GM13976 (cell line): ENCODE results near the gene ACTL6A.
"Not testable (repeated sequence)": the region's sequence is repeated elsewhere in the genome, so short reads cannot be mapped to it uniquely, and the experiment has no call there.

Source experiments
- DNase-seq: peaks from one replicate; pipeline ENCODE4 v3.0.0; 2012; ENCODE audit warnings: low spot score
- in situ Hi-C: fragments of 300-500 bp; cut with MboI; formaldehyde crosslinking; loops from one replicate; pipeline ENCODE4 v1.12.0; 2022; ENCODE audit warnings: low sequenced_read_pairs, mixed read lengths, inconsistent platforms; ENCODE audit not compliant: unreplicated experiment
- TF ChIP-seq, protein P1 (sequence below): IDR thresholded peaks from 2 replicates; pipeline ENCODE4 v1.5.1; 2012; ENCODE audit warnings: borderline replicate concordance, mild to moderate bottlenecking; ENCODE audit not compliant: insufficient read depth; ENCODE audit errors: extremely low read depth, missing control alignments, control extremely low read depth

Gene ACTL6A

DNA sequence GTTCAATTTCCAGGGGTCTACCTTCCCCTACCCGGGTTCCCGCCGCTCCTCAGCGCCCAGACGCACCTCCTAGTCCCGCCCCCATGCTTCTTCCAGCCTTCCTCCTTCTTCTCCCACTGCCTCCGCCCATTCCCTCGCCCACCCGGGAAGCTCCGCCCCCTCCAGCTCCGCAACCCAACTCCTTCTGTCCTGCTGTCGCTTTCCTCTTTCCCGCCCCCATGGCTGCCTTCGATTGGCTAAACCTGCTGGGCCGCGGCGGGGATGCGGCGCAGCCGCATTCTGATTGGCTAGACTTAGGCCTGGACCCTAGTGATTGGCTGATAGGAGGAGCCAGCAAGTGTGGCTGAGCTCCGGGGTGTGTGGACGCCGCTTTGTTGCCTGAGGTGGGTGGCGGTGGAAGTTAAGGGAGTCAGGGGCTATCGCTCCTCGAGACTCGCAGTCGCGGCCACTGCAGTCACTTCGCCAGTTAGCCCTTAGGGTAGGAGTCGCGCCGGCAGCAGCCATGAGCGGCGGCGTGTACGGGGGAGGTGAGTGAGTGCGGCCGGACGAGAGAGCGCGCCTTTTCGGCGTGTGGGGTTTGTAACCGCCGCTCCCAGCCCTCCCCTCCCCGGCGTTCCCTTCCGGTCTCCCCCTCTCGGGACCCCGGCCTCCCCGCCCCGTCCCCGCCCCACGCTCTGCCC lies at the start of gene ACTL6A:
ACTL6A (plus strand) TSS at position 336 of the 680 bp plus-strand sequence; CDS start at position 503, 167 bp downstream.
- in situ Hi-C loops, result loop anchor here (10.0 to 25.0 kb wide), 3 partner anchors 150 to 550 kb away; no protein-coding TSS in a partner anchor
- peak; percentile 98 for DNase-seq
- TF ChIP-seq, protein P1, sequence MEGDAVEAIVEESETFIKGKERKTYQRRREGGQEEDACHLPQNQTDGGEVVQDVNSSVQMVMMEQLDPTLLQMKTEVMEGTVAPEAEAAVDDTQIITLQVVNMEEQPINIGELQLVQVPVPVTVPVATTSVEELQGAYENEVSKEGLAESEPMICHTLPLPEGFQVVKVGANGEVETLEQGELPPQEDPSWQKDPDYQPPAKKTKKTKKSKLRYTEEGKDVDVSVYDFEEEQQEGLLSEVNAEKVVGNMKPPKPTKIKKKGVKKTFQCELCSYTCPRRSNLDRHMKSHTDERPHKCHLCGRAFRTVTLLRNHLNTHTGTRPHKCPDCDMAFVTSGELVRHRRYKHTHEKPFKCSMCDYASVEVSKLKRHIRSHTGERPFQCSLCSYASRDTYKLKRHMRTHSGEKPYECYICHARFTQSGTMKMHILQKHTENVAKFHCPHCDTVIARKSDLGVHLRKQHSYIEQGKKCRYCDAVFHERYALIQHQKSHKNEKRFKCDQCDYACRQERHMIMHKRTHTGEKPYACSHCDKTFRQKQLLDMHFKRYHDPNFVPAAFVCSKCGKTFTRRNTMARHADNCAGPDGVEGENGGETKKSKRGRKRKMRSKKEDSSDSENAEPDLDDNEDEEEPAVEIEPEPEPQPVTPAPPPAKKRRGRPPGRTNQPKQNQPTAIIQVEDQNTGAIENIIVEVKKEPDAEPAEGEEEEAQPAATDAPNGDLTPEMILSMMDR, result no peak

DNA sequence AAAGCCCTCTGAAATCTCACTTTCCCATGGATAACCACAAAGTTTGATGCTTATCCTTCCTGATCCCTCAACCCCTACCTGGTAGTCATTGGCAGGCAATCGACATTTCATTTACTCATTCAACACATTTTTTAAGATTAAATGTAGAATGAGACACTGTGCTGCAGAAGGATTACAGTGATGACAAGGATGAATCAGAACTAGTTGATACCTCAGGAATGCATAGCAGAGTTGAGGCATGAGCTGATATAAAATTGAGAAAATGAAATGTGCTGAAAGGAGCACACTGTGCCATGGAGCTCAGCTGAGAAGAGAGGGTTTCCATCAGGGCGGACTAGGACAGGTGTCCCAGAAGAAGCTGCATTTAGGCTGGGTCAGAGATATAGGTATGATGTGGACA lies 48.9 kb upstream of the ACTL6A start:
- in situ Hi-C loops, result no loop called here
- TF ChIP-seq, protein P1, result no peak
- DNase-seq, result no peak

DNA sequence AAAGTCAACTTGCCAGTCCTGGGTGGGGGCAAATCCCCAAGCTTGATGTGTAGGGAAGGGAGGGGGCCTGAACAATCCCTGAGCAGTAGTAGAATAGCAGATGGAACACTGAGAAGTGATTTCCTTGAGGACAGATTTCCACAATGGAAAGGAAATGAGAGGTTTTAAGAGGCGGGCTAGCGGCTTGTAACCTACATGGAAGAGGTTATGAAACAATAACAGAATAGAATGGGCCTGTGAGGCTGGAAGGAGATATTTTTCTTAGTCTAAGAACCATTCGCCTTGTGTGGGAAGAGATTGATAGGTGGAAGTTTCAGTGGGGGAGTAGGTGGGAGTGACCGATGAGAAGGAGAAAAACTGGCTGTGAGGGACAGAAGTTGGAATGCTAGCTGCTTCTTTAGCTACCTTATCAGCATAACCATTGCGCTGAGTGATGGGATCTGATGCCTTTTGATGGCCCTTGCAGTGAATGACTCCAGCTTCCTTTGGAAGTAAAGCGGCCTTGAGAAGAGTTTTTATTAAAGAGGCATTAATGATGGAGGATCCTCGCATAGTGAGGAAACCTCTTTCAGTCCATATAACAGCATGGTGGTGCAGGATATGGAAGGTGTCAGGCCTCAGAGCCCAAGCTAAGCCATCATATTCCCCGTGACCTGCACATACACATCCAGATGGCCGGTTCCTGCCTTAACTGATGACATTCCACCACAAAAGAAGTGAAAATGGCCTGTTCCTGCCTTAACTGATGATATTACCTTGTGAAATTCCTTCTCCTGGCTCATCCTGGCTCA lies 46.1 kb upstream of the ACTL6A start:
- DNase-seq, in situ Hi-C loops: not testable (repeated sequence)

DNA sequence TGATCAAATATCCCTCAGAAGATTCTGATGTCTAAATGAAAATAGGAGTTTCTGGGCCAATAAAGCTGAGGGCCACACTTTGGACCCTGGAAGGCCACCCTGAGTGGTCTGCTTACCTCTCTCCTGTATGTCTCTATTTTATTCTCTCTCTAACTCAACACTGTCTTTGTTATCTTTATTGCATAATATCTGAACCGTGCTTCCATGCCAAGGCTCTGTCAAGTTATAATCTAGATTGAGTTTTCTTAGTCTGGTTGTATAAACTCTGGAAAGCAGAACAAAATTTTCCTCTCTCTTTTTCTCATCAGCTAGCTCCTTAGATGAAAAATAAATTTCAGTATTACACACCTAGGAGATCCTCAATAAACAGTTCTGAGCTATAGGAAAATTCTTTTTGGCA lies 36.2 kb upstream of the ACTL6A start:
- TF ChIP-seq, protein P1, result no peak
- in situ Hi-C loops, result no loop called here
- no peak for DNase-seq

DNA sequence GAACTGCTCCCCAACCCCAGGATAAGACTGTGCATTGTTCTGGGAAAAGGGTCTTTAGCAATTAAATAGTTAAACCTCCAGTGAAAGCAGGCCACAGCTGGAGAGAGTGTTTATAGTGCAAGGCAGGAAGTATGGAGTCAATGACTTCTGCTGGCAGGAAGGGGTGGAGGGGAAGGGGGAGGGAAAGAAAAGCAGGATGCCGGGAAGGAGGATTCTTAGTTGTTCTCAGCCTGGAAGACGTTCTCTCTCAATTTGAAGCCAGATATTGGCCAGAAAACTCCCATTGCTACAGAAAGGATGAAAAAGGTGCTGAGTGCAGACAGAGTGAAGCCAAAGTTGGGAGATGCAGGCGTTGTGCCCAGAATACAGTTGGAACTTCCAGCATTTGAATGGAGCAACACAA lies 35.7 kb upstream of the ACTL6A start:
- in situ Hi-C loops, result no loop called here
- TF ChIP-seq, protein P1, result no peak
- no peak for DNase-seq

DNA sequence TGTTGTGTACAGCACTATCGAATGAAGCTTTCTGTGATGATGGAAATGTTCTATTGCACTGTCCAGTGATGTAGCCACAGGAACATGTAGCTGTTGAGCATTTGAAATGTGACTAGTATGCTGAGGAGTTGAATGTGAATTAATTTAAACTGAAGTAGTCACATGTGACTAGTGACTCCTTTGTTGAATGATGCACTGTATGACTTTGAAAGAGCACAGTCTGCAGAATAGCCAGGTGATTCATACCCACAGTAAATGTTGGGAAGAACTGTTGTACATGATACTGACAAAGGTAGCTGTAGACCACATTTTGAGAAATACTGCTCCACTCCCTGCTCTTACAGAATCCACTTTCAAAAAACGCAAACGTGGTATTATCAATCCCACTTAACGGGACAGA lies 34.0 kb upstream of the ACTL6A start:
- TF ChIP-seq, protein P1, result no peak
- in situ Hi-C loops, result no loop called here
- no peak for DNase-seq

DNA sequence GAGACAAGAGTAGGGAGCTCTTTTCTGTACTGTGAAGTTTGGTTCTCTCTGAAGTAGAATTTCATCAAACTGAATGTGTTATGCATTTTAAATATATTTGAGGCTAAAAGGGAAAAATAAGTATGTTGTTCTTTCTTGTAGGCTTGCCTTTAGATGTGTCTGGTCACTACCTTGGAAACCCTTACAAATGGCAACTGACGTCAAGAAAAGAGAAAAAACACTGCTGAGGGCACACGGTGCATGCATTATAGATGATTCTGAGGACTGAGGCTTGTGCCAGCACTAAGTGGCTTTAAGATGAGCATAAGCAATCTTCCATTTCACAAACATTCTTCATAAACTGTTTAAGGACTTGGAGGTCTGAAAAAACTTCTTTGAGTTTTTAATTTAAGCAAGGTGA lies 31.1 kb upstream of the ACTL6A start:
- TF ChIP-seq, protein P1, result no peak
- in situ Hi-C loops, result no loop called here
- DNase-seq, result no peak
